T-helper 2 cell treated with Interferon-gamma antibody and Interleukin-4, amounts not matched to agents 100 ng/mL and 5 ng/mL, for 36 hours (primary cell): ENCODE results near the gene TRIM32. TPM values are rescaled to one million over a fixed set of nuclear protein-coding genes. Genes with fewer than 3 reads are reported as not detected.
"Not testable (repeated sequence)": the region's sequence is repeated elsewhere in the genome, so short reads cannot be mapped to it uniquely, and the experiment has no call there.

ENCODE experiments used
- intact Hi-C: fragments of 100-400 bp; cut with micrococcal nuclease; formaldehyde crosslinking; loops from one replicate; pipeline ENCODE4 v1.15.1; 2023
- total RNA-seq: library from RNA; stranded (reverse); gene quantifications from 2 replicates; pipeline ENCODE4 v1.2.3, GENCODE V29; 2022

The TRIM32 gene
- total RNA-seq, 1 donor from 2014 or later, result 17.8 TPM

DNA sequence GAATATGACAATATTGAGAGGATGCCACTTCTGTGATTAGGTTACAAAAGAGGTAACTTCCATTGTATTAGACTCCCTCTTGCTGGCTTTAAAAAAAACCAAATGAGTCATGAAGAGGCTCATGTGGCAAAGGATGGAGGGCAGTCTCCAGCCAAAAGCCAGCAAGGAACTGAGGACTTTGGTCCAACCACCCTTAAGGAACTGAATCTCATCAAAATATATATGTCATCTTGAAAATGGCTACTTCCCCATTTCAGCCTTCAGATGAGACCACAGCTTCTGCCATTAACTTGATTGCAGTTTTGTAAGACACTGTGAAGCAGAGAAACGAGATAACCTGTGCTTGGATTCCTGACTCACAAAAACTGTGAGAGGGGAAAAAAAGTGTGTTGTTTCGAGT is 15.5 kb upstream of the TRIM32 start:
- intact Hi-C loops, result no loop called here

DNA sequence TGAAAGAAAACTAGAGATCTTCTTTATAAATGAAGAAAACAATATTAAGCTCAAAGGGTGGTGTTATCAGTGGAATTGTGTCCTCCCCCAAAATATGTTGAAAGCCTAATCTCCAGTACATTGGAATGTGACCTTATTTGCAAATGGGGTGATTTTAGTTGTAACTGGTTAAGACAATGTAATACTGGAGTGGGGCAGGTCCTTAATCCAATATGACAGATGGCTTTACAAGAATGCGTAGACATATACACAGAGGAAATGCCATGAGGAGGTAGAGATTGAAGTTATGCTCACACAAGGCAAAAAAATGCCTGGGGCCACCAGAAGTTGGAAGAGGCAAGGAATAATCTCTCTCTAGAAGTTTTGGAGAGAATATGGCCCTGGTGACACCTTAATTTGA is 13.7 kb upstream of the TRIM32 start:
- intact Hi-C loops, result no loop called here

DNA sequence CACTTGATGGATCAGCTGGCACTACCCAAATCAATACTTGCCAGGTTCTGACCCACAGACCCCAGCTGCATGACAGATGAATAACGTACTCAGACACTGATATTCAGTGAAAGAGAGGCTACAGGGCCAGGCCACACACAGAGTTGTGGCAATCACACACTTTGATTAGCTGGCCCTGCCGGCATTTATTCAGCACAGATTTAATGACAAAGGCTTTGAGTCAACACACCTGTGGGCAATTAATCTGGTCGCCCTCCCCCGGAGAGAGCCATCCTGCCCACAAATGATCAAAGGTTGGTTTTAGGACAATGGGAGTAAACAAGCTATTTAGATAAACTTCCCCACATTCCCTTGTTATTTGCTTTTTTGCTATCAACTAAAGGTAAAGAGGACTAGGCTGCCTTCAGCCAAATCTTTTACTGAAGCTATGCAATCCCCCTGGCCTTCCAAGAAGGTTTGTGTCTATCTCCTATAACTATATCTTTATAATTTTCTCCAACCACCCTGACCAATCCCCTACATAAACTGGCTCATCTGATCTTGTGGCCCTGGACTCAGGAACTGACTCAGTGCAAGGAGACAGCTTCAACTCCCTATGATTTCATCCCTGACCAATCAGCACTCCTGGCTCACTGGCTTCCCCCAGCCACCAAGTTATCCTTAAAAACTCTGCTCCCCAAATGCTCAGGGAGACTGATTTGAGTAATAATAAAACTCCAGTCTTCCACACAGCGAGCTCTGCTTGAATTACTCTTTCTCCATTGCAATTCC is 12.7 kb upstream of the TRIM32 start:
- intact Hi-C loops, result no loop called here

DNA sequence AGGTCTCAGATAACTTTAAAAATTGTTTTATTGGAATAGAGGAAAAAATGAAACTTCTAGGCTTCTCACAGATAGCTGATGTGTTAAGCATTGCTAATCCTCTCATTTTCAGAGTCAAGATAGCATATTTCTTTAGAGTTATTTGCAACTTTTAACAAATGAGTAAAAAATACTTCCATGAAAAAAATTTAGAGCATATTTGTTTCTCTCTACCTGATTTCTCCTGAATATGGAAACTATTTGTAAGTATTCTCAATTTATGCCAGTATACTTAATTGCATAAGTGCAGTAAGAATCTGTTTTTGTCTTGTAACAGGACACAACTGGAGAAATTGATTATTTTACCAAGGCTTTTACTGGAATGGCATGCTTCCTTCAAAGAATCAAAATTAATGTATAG is 3.6 kb upstream of the TRIM32 start:
- intact Hi-C loops, result no loop called here

DNA sequence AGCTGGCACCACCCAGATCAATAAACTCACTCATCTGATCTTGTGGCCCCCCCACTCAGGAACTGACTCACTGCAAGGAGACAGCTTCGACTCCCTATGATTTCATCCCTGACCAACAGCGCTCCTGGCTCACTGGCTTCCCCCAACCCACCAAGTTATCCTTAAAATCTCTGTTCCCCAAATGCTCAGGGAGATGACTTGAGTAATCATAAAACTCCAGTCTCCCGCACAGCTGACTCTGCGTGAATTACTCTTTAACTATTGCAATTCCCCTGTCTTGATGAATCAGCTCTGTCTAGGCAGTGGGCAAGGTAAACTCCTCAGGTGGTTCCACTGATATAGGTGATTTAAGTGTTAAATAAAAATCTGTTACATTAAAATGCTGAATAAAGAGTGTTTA is 1.9 kb upstream of the TRIM32 start:
- intact Hi-C loops, result no loop called here

DNA sequence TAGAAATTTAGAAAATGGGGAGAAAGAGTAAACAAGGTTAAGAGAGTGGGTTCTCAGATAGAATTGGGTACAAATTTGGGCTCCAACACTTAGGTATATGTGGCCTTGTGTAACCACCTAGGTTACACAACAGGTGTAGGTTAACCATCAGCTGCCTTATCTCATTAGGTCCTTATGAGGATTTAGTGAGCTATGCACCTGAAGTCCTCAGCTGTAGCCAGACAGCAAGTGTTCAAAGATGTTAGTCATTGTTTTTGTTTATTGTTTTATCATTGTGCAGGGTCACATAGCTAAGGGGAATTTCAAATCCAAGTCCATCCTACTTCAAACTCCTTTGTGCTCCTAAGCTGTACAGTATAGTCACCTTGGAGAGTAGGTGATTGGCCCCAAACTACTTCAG is 970 bp upstream of the TRIM32 start:
- intact Hi-C loops, result no loop called here

DNA sequence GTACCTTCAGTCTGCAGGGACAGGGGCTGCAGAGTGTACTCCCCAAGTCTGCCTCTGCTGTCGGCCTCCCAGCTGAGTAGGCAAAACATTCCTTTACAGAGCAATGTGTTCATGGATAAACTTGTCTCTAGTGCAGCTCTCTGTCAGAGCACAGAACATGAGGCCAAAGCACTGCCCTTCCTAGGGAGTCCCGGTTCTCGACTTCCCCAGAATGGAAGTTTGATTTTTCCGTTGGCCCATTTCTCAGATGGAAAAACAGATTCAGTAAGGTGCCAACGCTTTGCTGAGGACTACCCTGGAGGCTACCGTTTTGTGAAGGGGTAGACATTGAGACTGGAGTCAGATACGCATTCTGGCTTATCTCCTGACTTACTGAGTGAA is 422 bp upstream of the TRIM32 start:
- intact Hi-C loops, result no loop called here

DNA sequence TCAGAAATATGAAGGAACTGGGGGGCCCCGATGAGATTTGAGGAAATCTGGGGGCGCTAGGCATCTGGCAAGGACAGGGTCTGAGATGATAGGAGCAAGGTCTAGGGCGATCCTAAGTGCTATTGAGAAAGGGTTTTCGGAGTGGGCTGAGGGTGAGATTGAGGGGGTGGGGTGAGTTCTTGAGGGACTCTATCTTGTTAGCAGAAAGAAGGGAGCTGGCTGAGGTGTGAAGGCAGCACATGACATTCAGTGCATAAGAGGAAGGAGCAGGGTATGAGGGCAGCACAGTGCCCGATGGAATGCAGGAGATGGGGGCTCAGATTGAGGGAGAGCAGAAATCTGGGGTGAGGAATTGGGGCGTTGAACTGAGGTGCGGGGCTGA is 640 bp downstream of the TRIM32 start:
- intact Hi-C loops, result no loop called here

DNA sequence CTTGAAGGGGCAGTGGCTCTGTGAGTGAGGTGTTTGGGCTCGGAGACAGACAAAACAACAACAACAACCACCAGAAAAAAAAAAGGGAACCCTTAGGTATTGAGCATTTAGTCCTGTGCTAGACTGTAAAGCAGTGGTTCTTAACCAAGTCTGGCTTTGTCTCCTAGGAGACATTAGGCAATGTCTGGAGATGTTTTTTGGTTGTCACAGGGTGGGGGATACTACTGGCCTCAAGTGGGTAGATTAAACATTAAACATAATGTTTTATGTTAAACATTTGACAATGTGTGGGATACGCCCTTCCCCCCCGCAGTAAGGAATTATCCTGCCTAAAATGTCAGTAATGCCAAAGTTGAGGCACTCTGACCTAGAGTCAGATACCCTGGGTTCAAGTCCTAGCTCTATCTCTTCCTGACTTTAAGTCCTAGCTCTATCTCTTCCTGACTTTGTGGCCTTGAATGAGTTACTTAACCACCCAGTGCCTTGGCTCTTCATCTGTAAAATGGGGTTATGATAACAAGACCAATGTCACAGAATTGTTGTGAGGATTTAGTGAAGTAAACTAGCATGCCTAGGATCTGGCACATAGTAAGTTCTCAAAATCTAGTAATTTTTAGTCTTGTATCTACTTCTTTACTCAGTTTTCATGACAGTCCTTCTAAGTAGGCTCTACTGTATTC is 1.8 kb downstream of the TRIM32 start:
- intact Hi-C loops, result no loop called here

DNA sequence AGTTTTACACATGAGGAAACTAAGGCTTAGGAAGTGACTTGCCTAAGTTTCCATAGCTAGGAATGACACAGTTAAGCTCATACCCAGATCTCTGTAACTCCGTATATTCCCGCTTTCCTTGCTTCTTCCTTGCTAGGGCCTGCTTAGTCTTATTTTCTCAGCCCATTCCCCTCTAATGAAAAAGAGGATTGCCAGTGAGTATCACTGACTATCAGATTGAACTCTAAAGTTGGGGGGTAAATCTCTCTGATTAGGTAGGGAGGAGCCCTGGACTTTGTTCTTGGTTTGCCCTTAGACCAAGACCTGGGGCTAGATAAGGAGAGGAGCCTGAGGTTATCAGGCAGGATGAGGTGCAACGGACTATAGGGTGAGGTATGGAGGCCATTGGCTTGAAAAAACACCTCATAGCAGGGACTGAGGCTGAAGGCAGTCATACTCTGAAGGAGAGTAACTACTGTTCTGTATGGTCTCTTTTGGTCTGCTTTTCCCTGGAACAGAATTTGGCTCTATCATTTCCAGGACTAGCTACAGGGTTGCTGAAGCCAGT is 2.5 kb downstream of the TRIM32 start:
- intact Hi-C loops, result no loop called here

DNA sequence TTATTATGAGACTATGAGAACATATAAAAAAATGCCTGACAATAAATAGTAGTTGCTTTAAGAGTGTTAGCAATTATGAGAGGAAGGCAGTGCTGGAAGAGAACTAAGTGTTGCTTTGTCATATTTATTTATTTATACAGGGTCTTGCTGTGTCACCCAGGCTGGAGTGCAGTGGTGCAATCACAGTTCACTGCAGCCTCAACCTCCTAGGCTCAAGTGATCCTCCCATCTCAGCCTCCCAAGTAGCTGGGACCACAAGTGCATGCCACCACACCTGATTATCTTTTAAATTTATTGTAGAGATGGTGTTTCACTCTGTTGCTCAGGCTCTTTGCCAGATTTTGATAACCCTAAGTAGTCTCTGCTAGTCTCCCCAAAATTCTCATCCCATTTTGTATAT is 3.7 kb downstream of the TRIM32 start:
- intact Hi-C loops, result not testable (repeated sequence)

DNA sequence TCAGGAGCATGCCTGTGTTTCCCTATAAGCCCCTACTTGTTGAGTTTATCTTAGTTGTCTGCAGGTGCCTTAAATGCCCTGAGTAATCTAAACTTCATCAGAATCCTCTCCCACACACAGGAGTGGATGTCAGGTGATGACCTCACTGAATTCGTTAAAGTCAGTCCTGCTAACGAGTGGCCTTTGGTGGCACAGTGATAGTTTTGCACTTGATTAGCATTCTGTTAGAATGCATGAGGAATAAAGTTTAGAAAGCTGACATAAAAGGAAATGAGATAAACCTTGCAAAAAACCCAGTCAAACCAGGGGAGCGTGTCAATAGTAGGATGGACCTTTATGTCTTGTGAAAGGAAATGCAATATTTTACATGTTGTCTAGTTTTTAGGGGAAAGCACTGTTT is 4.5 kb downstream of the TRIM32 start:
- intact Hi-C loops, result no loop called here

DNA sequence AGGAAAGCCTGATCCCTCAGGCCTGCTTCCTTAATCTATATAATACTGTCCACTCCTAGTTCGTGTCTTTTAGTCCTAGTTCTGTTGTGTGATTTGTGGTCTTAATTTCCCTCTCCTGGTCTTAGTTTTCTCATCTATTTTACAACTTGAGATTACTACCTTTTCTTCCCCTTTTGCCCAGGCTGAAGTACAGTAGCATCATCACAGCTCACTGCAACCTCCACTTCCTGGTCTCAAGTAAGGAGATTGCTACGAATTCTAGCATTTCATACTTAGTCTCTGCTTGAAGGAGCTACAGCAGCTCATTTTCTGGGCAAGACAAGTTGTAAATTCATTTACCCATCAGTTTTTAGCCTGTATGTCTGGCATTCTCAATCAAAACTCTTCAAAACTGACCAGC is 5.5 kb downstream of the TRIM32 start:
- intact Hi-C loops, result no loop called here

DNA sequence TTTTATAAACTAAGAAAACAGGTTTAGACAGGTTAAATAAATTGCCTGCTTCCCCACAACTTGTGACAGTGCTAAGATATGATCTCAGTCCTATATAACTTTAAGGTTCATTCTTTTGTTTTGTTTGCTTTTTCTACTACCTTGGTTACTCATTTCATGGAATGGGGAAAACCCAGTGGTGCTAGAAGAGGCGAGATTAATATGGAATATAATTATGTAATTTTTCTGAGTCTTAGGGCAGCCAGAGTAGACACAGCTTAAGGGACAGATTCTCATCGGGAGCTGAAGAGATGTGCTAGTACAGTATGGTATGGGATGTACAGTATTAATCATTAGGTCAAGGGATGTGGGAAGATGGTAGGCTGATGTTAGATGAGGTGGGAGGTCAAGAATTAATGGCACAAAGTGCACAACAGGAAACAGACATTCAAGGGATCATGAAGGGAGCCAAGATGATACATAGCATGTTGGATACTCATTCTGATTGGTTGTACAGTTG is 6.2 kb downstream of the TRIM32 start:
- intact Hi-C loops, result no loop called here

DNA sequence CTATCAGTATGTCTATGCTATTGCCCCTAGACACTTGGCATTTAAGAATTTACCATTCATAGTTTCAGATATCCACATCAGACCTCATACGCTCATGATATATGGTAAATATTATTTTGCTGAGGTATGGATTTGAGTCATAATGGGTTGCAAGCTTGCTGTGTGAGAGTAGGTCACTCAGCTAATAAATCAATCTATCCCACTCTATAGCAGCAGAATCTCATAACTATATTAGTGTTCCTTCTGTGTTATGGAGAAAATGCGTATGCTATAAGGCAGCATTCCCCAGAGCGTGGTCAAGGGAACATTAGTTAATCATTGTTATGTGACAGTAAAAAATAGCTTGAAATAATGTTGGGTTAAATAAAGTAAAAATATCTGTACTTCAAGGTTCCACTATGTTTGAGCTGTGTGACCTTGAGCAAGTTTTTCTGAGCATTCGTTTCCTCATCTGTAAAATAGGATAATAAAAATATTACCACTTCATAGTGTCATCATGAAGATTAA is 7.7 kb downstream of the TRIM32 start:
- intact Hi-C loops, result no loop called here

DNA sequence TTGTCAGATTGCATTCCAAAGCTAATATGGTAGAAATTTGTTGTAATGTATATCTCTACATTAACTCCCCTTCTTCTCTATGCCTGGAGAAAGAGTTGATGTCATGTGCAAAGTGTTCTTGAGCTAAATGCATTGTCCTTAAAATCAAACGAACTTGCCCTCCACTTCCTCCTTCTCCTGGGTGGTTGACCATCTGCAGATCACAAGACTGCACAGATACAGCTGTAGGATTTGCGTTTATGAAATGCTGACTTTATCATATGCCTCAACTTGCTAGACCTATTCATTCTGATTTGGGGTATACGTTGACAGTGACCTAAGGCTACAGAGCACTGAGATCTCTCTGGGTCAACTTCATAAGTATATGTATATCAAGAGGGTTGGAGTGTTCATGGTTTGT is 8.3 kb downstream of the TRIM32 start:
- intact Hi-C loops, result no loop called here

DNA sequence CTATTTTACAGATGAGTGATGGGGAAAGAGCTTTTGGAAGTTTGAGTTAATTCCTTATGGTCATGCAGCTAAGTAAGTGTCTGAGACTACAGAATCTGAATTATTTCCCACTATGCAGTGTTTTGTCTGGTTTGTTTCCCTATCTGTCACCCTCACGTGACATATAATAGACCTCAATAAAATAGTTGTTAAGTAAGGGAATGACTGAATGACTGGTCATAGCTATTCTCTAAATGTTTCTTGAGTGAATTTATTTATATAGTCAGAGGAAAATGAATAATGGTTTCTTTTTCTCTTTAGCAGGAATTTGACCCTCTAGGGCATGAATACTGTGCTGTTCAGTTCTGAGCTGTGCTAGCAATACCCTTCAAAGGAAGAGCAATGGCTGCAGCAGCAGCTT is 10.3 kb downstream of the TRIM32 start:
- intact Hi-C loops, result no loop called here

DNA sequence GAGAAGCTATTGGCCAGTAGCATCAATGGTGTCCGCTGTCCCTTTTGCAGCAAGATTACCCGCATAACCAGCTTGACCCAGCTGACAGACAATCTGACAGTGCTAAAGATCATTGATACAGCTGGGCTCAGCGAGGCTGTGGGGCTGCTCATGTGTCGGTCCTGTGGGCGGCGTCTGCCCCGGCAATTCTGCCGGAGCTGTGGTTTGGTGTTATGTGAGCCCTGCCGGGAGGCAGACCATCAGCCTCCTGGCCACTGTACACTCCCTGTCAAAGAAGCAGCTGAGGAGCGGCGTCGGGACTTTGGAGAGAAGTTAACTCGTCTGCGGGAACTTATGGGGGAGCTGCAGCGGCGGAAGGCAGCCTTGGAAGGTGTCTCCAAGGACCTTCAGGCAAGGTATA is 10.8 kb downstream of the TRIM32 start:
- intact Hi-C loops, result no loop called here

DNA sequence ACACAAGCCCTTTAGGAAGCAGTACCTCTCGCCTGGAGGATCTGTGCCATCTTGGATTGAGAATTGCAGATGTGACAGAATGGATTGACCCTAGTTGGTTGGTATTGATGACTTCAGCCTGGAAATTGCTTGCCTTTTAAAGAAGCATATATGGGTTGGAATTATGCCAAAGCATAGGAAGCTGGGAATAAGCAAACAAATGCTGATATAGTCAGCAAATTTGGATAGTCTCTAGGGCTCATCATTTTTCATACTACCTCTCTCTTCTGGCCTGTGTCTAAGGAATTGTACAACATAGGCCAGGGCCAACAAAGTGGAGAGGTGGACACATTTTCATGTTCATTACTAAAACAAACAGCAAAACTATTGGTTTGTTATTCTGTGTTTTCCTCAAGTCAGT is 13.2 kb downstream of the TRIM32 start:
- intact Hi-C loops, result no loop called here

DNA sequence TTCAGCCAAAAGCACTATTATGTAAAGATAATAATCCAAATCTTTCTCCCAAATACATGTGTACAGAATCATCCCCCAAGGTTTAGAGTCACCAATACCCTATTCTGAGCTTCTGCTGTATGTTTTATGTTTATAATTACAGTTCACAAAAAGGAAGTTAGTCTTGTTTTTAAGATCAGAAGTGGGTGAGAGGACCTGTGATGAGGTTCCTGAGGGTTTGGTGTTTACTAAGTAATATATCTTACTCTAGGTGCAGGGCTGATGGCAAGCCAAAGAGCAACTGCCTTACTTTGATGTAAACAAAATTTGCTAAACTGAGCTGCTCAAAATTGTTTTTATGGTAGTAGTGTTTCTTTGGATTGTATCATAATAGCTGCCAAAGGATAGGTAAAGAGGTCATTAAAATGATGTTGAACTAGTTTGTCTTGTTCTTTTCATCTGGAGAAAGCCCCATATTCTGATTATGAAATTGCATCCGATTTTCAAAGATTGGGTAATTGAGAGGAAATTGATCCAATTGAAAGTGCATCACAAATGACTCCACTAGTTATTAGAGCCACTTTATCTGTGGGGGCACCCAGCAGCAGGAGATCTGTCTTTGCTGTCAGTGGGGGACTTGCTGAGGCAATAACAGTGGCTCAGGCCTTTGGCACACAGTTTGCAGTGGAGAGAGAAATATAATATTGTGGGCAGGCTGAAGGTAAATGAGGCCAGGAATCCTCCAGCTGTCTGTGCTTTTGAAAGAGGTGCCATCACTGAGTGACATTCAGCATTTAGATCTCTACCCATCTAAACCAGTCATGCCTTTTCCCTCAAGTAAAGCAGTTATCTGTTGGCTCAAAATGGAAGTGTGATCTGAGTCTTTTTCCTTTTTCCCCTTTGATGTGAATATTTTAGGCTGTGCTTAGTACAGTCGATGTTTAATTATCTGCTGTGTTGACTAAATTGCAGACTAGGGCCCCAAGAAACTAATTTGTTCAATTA is 14.1 kb downstream of the TRIM32 start:
- intact Hi-C loops, result no loop called here

DNA sequence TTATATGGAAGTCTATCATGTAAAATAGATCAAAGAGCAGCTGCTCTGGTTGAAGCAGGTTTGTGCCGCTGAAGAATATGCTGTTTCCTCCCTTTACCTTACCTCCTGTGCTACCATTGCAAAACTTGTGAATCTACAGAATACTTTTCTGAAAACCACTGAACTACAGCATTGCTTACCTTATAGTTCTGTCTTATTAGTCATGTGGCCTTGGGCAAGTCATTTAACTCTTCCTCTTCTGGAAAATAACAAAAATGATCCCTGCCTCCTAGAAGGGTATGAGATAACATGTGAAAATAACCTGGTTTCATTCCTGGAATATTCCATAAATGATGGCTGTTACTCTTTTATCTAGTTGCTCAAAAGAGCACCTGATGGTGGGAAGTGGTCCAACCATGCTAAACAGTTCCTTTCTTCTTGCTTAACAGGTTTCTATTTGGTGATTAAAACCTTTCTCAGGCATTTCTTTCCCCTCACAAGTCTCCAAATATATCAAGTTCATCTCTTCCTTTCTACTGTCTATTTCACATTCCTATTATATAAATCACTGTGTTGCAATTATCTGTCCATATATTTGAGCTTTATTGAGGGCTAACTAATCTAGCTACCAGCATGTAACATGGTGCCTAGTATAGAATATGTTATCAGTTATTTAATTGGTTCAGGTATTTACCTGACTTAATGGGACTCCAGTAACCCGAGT is 15.0 kb downstream of the TRIM32 start:
- intact Hi-C loops, result no loop called here
